ENCODE results near the gene SLC39A12. TPM values are rescaled to one million over a fixed set of nuclear protein-coding genes. Genes with fewer than 3 reads are reported as not detected.

The SLC39A12 gene
- total and polyA plus RNA-seq, 2 of the 8 experiments (the other 6 are each of a cell fraction or from before 2014, with no cell fraction given), result not detected

GRCh38 chr10:17989908-17990767, 38.4 kb downstream of the SLC39A12 start (continued):
- no peak for TF ChIP-seq CHD7 (IDR thresholded peaks at IDR 0.05; ENCODE audit: insufficient replicate concordance, low read length)
- TF ChIP-seq CHD2 (IDR thresholded peaks at IDR 0.05; ENCODE audit: low read length), result no peak
- no peak for TF ChIP-seq SIRT6 (IDR thresholded peaks at IDR 0.05; ENCODE audit: low read length)
- TF ChIP-seq KDM4A (IDR thresholded peaks at IDR 0.05; ENCODE audit: low read depth, low read length, severe bottlenecking), result no peak
- TF ChIP-seq USF2 (IDR thresholded peaks at IDR 0.05; ENCODE audit: low read length), result no peak
- TF ChIP-seq E2F6 (IDR thresholded peaks at IDR 0.05), result no peak
- TF ChIP-seq CHD1 (IDR thresholded peaks at IDR 0.05; ENCODE audit: low read depth, low read length), result no peak
- TF ChIP-seq POLR2A (IDR thresholded peaks at IDR 0.05; ENCODE audit: control extremely low read depth in 1 of 2, low read depth in 2 of 2, low read length in 2 of 2), result no peak
- no peak for TF ChIP-seq ASH2L (IDR thresholded peaks at IDR 0.05; ENCODE audit: low read length)
